ENCODE measurements around the gene ATP6V1B1. TPM values are rescaled to one million over a fixed set of nuclear protein-coding genes. Genes with fewer than 3 reads are reported as not detected.

The ATP6V1B1 gene
- total RNA-seq, 1 experiment from 2014 or later, result not detected

GRCh38 chr2:70962211-70962884 lies 26.6 kb downstream of the ATP6V1B1 start:
- Histone ChIP-seq H3K4me3 (ENCODE audit: low read length) (no peak overlapping the region), H3K27me3 (ENCODE audit: low read length) (no peaks in the 10 kb centered on the region), H2AFZ (ENCODE audit: low read length) (no peak overlapping the region), H3K9ac (ENCODE audit: low read length) (no peak overlapping the region), H3K9me2 (replicated peaks; ENCODE audit: insufficient read depth, low read length) (no peaks in the 10 kb centered on the region), H3K9me3 (ENCODE audit: low read length) (no peaks in the 10 kb centered on the region), H3K4me1 (ENCODE audit: low read length) (peaks cover 9% of the 10 kb centered on the region), H3K27ac (ENCODE audit: low read length) (no peak overlapping the region), H3K79me2 (ENCODE audit: low read length) (no peaks in the 10 kb centered on the region), H3K4me2 (ENCODE audit: low read depth, low read length, poor library complexity, severe bottlenecking) (no peak overlapping the region), H3K36me3 (ENCODE audit: insufficient read depth, low read length) (no peaks in the 10 kb centered on the region), H4K20me1 (ENCODE audit: insufficient read depth, low read depth, low read length) (no peaks in the 10 kb centered on the region; the same call in 1 of the 2 replicates)
- no peak for DNase-seq

- Histone ChIP-seq H3K4me1 (ENCODE audit: low read length) (peaks cover 9% of the 10 kb centered on the region), H3K9me3 (ENCODE audit: low read length) (no peaks in the 10 kb centered on the region), H3K4me3 (ENCODE audit: low read length) (no peak overlapping the region), H2AFZ (ENCODE audit: low read length) (no peak overlapping the region), H3K79me2 (ENCODE audit: low read length) (no peaks in the 10 kb centered on the region), H3K9ac (ENCODE audit: low read length) (no peak overlapping the region), H3K4me2 (ENCODE audit: low read depth, low read length, poor library complexity, severe bottlenecking) (no peak overlapping the region), H3K27me3 (ENCODE audit: low read length) (no peaks in the 10 kb centered on the region), H3K27ac (ENCODE audit: low read length) (no peak overlapping the region), H3K9me2 (replicated peaks; ENCODE audit: insufficient read depth, low read length) (no peaks in the 10 kb centered on the region), H4K20me1 (ENCODE audit: insufficient read depth, low read depth, low read length) (no peaks in the 10 kb centered on the region; the same call in 1 of the 2 replicates), H3K36me3 (ENCODE audit: insufficient read depth, low read length) (no peaks in the 10 kb centered on the region)
- no peak for DNase-seq
These were observed 27.5 kb downstream of the ATP6V1B1 start for GRCh38 chr2:70962885-70963878.

- no peaks in the 10 kb centered on the region for H3K9me3 ChIP-seq (ENCODE audit: low read length)
- H3K27me3 ChIP-seq (ENCODE audit: low read length), result no peaks in the 10 kb centered on the region
- no peaks in the 10 kb centered on the region; the same call in 1 of the 2 replicates for H4K20me1 ChIP-seq (ENCODE audit: insufficient read depth, low read depth, low read length)
- peaks cover 9% of the 10 kb centered on the region for H3K4me1 ChIP-seq (ENCODE audit: low read length)
- no peaks in the 10 kb centered on the region for H3K79me2 ChIP-seq (ENCODE audit: low read length)
- H3K9me2 ChIP-seq (replicated peaks; ENCODE audit: insufficient read depth, low read length), result no peaks in the 10 kb centered on the region
- no peak overlapping the region for H3K9ac ChIP-seq (ENCODE audit: low read length)
- H3K4me2 ChIP-seq (ENCODE audit: low read depth, low read length, poor library complexity, severe bottlenecking), result no peak overlapping the region
- no peak overlapping the region for H3K27ac ChIP-seq (ENCODE audit: low read length)
- DNase-seq, result no peak
- H3K4me3 ChIP-seq (ENCODE audit: low read length), result no peak overlapping the region
- H2AFZ ChIP-seq (ENCODE audit: low read length), result no peak overlapping the region
- no peaks in the 10 kb centered on the region for H3K36me3 ChIP-seq (ENCODE audit: insufficient read depth, low read length)
These were observed 28.4 kb downstream of the ATP6V1B1 start for GRCh38 chr2:70964133-70964532.

GRCh38 chr2:70964596-70965386 lies 29.1 kb downstream of the ATP6V1B1 start:
- DNase-seq, result peak; percentile 94
- Histone ChIP-seq H3K4me3 (ENCODE audit: low read length) (peak overlapping the region; percentile 68), H3K9me2 (replicated peaks; ENCODE audit: insufficient read depth, low read length) (no peaks in the 10 kb centered on the region), H3K36me3 (ENCODE audit: insufficient read depth, low read length) (no peaks in the 10 kb centered on the region), H3K4me1 (ENCODE audit: low read length) (peaks cover 9% of the 10 kb centered on the region), H3K4me2 (ENCODE audit: low read depth, low read length, poor library complexity, severe bottlenecking) (peak overlapping the region; percentile 95), H3K79me2 (ENCODE audit: low read length) (no peaks in the 10 kb centered on the region), H4K20me1 (ENCODE audit: insufficient read depth, low read depth, low read length) (no peaks in the 10 kb centered on the region), H3K9ac (ENCODE audit: low read length) (peak overlapping the region; percentile 73), H2AFZ (ENCODE audit: low read length) (peak overlapping the region; percentile 98), H3K9me3 (ENCODE audit: low read length) (no peaks in the 10 kb centered on the region), H3K27me3 (ENCODE audit: low read length) (no peaks in the 10 kb centered on the region), H3K27ac (ENCODE audit: low read length) (no peak overlapping the region)

- H3K9me2 ChIP-seq (replicated peaks; ENCODE audit: insufficient read depth, low read length), result no peaks in the 10 kb centered on the region
- H3K27ac ChIP-seq (ENCODE audit: low read length), result no peak overlapping the region
- peak overlapping the region; percentile 68 for H3K4me3 ChIP-seq (ENCODE audit: low read length)
- no peak for DNase-seq
- peaks cover 9% of the 10 kb centered on the region for H3K4me1 ChIP-seq (ENCODE audit: low read length)
- H4K20me1 ChIP-seq (ENCODE audit: insufficient read depth, low read depth, low read length), result no peaks in the 10 kb centered on the region
- H3K36me3 ChIP-seq (ENCODE audit: insufficient read depth, low read length), result no peaks in the 10 kb centered on the region
- peak overlapping the region; percentile 95 for H3K4me2 ChIP-seq (ENCODE audit: low read depth, low read length, poor library complexity, severe bottlenecking)
- H3K9me3 ChIP-seq (ENCODE audit: low read length), result no peaks in the 10 kb centered on the region
- peak overlapping the region; percentile 73 for H3K9ac ChIP-seq (ENCODE audit: low read length)
- H3K79me2 ChIP-seq (ENCODE audit: low read length), result no peaks in the 10 kb centered on the region
- H3K27me3 ChIP-seq (ENCODE audit: low read length), result no peaks in the 10 kb centered on the region
- H2AFZ ChIP-seq (ENCODE audit: low read length), result peak overlapping the region; percentile 98; the same call in 1 of the 2 replicates
These were observed 29.8 kb downstream of the ATP6V1B1 start for GRCh38 chr2:70965506-70965905.

- Histone ChIP-seq H3K36me3 (ENCODE audit: insufficient read depth, low read length) (no peaks in the 10 kb centered on the region), H3K79me2 (ENCODE audit: low read length) (no peaks in the 10 kb centered on the region), H3K4me1 (ENCODE audit: low read length) (peaks cover 9% of the 10 kb centered on the region), H2AFZ (ENCODE audit: low read length) (no peak overlapping the region), H3K4me2 (ENCODE audit: low read depth, low read length, poor library complexity, severe bottlenecking) (no peak overlapping the region), H4K20me1 (ENCODE audit: insufficient read depth, low read depth, low read length) (no peaks in the 10 kb centered on the region), H3K9me2 (replicated peaks; ENCODE audit: insufficient read depth, low read length) (no peaks in the 10 kb centered on the region), H3K9ac (ENCODE audit: low read length) (no peak overlapping the region), H3K9me3 (ENCODE audit: low read length) (no peaks in the 10 kb centered on the region), H3K27me3 (ENCODE audit: low read length) (no peaks in the 10 kb centered on the region), H3K27ac (ENCODE audit: low read length) (no peak overlapping the region), H3K4me3 (ENCODE audit: low read length) (no peak overlapping the region)
- no peak for DNase-seq
These were observed 31.0 kb downstream of the ATP6V1B1 start for GRCh38 chr2:70966681-70967080.

GRCh38 chr2:70967189-70967588 lies 31.5 kb downstream of the ATP6V1B1 start:
- H3K9me2 ChIP-seq (replicated peaks; ENCODE audit: insufficient read depth, low read length), result no peaks in the 10 kb centered on the region
- H3K4me3 ChIP-seq (ENCODE audit: low read length), result no peak overlapping the region
- no peak overlapping the region for H3K4me2 ChIP-seq (ENCODE audit: low read depth, low read length, poor library complexity, severe bottlenecking)
- H3K9me3 ChIP-seq (ENCODE audit: low read length), result no peaks in the 10 kb centered on the region
- H3K27ac ChIP-seq (ENCODE audit: low read length), result no peak overlapping the region
- peaks cover 9% of the 10 kb centered on the region for H3K4me1 ChIP-seq (ENCODE audit: low read length)
- H3K36me3 ChIP-seq (ENCODE audit: insufficient read depth, low read length), result no peaks in the 10 kb centered on the region
- no peak overlapping the region for H3K9ac ChIP-seq (ENCODE audit: low read length)
- DNase-seq, result no peak
- no peak overlapping the region for H2AFZ ChIP-seq (ENCODE audit: low read length)
- H3K27me3 ChIP-seq (ENCODE audit: low read length), result no peaks in the 10 kb centered on the region
- no peaks in the 10 kb centered on the region for H4K20me1 ChIP-seq (ENCODE audit: insufficient read depth, low read depth, low read length)
- no peaks in the 10 kb centered on the region for H3K79me2 ChIP-seq (ENCODE audit: low read length)
